Measurements from ENCODE around the gene ARRB2. TPM values are rescaled to one million over a fixed set of nuclear protein-coding genes. Genes with fewer than 3 reads are reported as not detected.

Gene ARRB2
- total RNA-seq (14.4 and 17.3 TPM in 2 replicates), polyA plus RNA-seq (23.3 and 33.0 TPM in 2 replicates)

DNA sequence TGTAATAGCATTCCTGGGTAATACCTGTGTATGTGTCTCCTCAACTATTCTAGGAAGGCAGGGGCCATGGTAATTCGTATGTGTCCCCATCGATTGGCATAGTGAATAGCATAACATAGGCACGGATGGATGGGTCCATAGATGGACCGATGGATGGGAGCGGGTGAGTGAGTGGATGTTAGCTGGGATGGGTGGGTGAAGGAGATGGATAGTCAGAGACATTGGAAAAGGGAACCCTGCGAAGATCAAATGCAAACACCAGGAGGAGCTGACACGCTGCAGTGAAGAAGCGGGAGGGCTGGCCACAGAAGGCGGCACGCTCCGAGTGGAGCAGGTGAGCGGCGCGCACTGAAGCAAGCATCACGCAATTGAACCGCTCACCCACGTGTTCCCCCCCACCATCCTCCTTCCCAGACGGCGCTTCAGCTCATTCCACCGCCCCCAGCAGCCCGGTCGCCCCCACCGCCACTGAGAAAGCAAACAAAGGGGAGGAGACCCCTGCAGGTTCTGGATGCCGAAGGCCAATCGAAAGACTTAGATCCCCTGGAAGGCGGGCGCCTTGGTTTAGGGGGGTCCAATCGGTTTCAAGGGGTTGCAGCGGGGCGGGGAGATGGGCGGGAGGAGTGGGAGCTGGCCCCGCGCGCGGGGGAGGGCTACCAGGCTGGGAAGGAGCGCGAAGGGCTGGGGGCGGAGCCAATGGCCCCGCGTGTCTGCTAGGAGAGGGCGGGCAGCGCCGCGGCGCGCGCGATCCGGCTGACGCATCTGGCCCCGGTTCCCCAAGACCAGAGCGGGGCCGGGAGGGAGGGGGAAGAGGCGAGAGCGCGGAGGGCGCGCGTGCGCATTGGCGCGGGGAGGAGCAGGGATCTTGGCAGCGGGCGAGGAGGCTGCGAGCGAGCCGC is at the start of gene ARRB2:
Gene ARRB2, plus strand, starts transcription at position 839 of the 899 bp plus-strand sequence. CDS start 90 bp downstream, outside the sequence.
- TF ChIP-seq, protein P1, sequence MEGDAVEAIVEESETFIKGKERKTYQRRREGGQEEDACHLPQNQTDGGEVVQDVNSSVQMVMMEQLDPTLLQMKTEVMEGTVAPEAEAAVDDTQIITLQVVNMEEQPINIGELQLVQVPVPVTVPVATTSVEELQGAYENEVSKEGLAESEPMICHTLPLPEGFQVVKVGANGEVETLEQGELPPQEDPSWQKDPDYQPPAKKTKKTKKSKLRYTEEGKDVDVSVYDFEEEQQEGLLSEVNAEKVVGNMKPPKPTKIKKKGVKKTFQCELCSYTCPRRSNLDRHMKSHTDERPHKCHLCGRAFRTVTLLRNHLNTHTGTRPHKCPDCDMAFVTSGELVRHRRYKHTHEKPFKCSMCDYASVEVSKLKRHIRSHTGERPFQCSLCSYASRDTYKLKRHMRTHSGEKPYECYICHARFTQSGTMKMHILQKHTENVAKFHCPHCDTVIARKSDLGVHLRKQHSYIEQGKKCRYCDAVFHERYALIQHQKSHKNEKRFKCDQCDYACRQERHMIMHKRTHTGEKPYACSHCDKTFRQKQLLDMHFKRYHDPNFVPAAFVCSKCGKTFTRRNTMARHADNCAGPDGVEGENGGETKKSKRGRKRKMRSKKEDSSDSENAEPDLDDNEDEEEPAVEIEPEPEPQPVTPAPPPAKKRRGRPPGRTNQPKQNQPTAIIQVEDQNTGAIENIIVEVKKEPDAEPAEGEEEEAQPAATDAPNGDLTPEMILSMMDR (IDR thresholded peaks at IDR 0.05; ENCODE audit: low read depth, low read length) = peak; percentile 62
- peak within 1 kb of the TSS; percentile 4 for H3K27ac ChIP-seq
- H3K4me3 ChIP-seq = peak within 1 kb of the TSS; percentile 50
- H3K9me3 ChIP-seq (ENCODE audit: low read depth) = no peaks in the 10 kb centered on the region
- H3K36me3 ChIP-seq = no peaks in the 10 kb centered on the region
- DNase-seq (ENCODE audit: low read depth in 1 of 2, low spot score in 1 of 2) = peak; percentile 98 to 100
- H3K4me1 ChIP-seq (ENCODE audit: low read depth) = no peaks in the 10 kb centered on the region
- H3K27me3 ChIP-seq = peaks cover 3% of the 10 kb centered on the region

DNA sequence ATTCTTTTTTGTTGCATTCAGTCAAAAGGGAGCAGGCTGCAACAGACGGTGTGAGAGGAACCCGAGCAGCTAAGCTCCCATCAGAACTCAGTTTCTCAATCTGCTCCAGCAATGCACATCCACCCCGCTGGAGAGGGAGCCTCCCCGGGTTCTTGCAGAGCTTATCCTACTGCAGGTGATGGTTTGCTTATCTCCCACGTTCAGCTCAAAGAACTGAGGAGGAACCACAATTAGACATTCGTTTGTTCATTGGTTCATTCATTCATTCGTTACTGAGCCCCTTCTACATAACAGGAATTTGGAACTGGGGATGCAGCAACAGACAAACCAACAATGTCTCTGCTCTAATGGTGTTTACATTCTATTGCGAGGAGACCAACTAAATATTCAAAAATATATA is 46.7 kb upstream of the ARRB2 start:
- no peaks in the 10 kb centered on the region for H3K27me3 ChIP-seq

DNA sequence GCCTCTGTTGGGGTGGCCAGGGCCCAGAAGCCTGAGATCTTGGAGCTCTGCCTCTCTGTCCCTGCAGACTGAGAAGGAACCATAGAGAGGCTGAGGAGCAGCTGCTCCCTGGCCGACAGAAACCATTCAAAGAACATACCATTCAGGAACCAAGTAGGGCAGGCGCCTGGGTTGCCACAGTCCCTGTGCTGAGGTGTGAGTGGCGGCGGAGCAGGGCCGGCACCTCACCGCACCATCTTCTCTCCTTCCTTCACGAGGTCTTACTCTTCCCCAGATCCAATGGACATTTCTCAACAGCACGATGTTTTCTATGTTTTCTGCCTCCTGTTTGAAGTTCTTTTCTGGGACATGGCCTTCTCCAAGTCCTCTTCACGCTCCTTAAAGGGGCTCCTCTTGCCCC is 46.2 kb upstream of the ARRB2 start:
- no peak overlapping the region for H3K27ac ChIP-seq
- no peaks in the 10 kb centered on the region for H3K27me3 ChIP-seq
- H3K4me3 ChIP-seq = no peak overlapping the region
- peaks cover 8% of the 10 kb centered on the region for H3K4me1 ChIP-seq (ENCODE audit: low read depth)
- no peak for DNase-seq (ENCODE audit: low read depth in 1 of 2, low spot score in 1 of 2)
- no peaks in the 10 kb centered on the region for H3K9me3 ChIP-seq (ENCODE audit: low read depth)
- no peaks in the 10 kb centered on the region for H3K36me3 ChIP-seq
- TF ChIP-seq, protein P1 (IDR thresholded peaks at IDR 0.05; ENCODE audit: low read depth, low read length) = no peak

More for the DNA sequence above, 46.7 kb upstream of the ARRB2 start:
- Histone ChIP-seq H3K4me1 (ENCODE audit: low read depth) (peaks cover 11% of the 10 kb centered on the region), H3K27ac (no peak overlapping the region), H3K36me3 (no peaks in the 10 kb centered on the region), H3K4me3 (no peak overlapping the region), H3K9me3 (ENCODE audit: low read depth) (no peaks in the 10 kb centered on the region)
- no peak for DNase-seq (ENCODE audit: low read depth in 1 of 2, low spot score in 1 of 2)
- TF ChIP-seq, protein P1 (IDR thresholded peaks at IDR 0.05; ENCODE audit: low read depth, low read length) = no peak

DNA sequence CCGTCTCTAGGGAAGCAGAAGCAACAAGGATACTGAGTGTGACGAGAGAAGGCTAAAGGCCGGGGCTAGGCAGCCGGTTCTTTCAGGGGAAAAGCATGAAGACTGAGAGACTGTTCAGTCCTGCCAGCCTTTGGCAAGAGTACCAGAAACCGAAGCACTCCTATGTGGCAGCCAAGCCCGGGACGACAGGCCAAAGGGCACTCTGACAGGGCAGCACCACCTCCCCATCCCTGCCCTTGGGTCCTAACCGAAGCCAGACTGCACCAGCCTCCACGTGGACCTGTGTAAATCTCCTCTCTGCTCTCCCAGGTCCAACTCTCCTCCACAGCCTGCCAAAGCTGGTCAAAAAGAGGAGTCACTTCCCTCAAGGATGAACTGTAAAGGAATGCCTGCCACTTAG is 45.4 kb upstream of the ARRB2 start:
- H3K27me3 ChIP-seq = no peaks in the 10 kb centered on the region
- peaks cover 8% of the 10 kb centered on the region for H3K4me1 ChIP-seq (ENCODE audit: low read depth)
- H3K4me3 ChIP-seq = no peak overlapping the region
- H3K36me3 ChIP-seq = no peaks in the 10 kb centered on the region
- DNase-seq (ENCODE audit: low read depth in 1 of 2, low spot score in 1 of 2) = no peak
- TF ChIP-seq, protein P1 (IDR thresholded peaks at IDR 0.05; ENCODE audit: low read depth, low read length) = no peak
- no peaks in the 10 kb centered on the region for H3K9me3 ChIP-seq (ENCODE audit: low read depth)
- H3K27ac ChIP-seq = no peak overlapping the region

DNA sequence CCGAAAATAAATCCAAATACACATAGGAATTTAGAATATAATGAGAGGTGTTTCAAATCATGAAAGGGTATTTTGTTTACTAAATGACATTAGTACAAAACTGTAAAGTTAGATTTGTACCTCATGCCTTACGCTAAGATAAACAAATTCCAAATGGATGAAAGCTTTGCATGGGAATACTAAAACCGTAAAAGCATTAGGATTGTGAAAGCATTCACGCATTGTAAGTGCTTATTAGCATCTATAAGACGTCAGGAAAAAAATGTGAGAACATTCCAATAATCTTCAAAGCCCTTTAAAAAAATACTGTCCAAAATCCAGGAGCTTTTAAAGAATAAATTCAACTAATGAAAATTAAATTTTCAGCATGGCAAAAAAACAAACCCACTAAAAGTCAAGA is 44.1 kb upstream of the ARRB2 start:
- Histone ChIP-seq H3K27ac (no peak overlapping the region), H3K27me3 (no peaks in the 10 kb centered on the region), H3K9me3 (ENCODE audit: low read depth) (no peaks in the 10 kb centered on the region), H3K36me3 (peaks cover 4% of the 10 kb centered on the region), H3K4me1 (ENCODE audit: low read depth) (peaks cover 8% of the 10 kb centered on the region), H3K4me3 (no peak overlapping the region)
- DNase-seq (ENCODE audit: low read depth in 1 of 2, low spot score in 1 of 2) = no peak
- TF ChIP-seq, protein P1 (IDR thresholded peaks at IDR 0.05; ENCODE audit: low read depth, low read length) = no peak
